Sigmoid colon (tissue), 4 donors: ENCODE data around the gene GAS2L3.
"Not testable (repeated sequence)": the region's sequence is repeated elsewhere in the genome, so short reads cannot be mapped to it uniquely, and the experiment has no call there.

Experiments
- EP300 ChIP-seq, 4 donors: sonication (generic); formaldehyde crosslinking; IDR thresholded peaks; one replicate each; pipeline ENCODE4 v1.6.1; 2017; ENCODE audit warnings: antibody characterized with exemption in 4 of 4
- TF ChIP-seq, protein P1 (sequence below), 4 experiments: fragments of 450-650 bp in 3 of 4; fragments of 200-600 bp in 1 of 4; IDR thresholded peaks; one replicate each; pipeline ENCODE4 v1.5.1; 2016 to 2019; ENCODE audit warnings: antibody characterized with exemption in 4 of 4, mild to moderate bottlenecking in 3 of 4, moderate library complexity in 2 of 4

DNA sequence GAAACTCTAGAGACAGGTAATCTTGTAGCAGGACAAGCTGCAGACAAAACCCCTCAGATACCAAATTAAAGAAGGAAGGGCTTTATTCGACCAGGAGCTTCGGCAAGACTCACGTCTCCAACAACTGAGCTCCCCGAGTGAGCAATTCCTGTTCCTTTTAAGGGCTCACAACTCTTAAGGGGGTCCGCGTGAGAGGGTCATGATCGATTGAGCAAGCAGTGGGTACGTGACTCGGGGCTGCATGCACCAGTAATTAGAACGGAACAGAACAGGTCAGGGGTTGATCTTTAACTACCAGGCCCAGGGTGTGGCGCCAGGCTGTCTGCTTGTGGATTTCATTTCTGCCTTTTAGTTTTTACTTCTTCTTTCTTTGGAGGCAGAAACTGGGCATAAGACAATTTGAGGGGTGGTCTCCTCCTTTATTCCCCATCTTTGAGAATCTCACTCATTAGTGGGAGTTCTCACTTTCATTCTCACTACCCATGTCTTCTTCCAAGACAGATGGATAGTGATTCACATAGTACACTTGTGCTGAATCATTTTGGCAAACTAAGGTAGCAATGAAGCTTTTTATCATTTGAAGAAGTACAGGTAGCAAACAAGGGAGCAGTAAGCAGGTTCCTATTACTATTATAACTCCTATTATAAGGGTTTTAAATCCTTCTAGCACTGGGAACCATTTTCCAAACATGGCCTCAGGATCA is 59.8 kb downstream of the GAS2L3 start:
- TF ChIP-seq, protein P1, sequence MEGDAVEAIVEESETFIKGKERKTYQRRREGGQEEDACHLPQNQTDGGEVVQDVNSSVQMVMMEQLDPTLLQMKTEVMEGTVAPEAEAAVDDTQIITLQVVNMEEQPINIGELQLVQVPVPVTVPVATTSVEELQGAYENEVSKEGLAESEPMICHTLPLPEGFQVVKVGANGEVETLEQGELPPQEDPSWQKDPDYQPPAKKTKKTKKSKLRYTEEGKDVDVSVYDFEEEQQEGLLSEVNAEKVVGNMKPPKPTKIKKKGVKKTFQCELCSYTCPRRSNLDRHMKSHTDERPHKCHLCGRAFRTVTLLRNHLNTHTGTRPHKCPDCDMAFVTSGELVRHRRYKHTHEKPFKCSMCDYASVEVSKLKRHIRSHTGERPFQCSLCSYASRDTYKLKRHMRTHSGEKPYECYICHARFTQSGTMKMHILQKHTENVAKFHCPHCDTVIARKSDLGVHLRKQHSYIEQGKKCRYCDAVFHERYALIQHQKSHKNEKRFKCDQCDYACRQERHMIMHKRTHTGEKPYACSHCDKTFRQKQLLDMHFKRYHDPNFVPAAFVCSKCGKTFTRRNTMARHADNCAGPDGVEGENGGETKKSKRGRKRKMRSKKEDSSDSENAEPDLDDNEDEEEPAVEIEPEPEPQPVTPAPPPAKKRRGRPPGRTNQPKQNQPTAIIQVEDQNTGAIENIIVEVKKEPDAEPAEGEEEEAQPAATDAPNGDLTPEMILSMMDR (IDR thresholded peaks at IDR 0.05) = not testable (repeated sequence)
- TF ChIP-seq EP300 (IDR thresholded peaks at IDR 0.05) = not testable (repeated sequence)
